ENCODE data around the gene PCBD2.

PCBD2 gene

DNA sequence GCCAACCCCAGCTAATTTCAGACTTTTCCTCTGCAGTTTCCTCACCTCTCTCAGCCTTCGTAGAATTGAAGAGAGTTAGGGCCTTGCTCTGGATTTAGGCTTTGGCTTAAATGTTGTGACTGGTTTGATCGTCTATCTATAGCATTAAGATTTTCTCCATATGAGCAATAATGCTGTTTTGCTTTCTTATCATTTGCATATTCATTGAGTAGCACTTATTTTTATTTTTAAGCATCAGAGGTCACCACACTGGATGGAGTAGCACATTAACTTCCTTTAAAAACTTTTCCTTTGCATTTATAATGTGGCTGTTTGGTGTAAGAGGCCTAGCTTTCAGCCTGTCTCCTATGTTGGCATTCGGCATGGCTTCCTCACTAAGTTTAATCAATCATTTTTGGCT lies 12.6 kb upstream of the PCBD2 start:
- peaks cover 64% of the 10 kb centered on the region for H3K36me3 ChIP-seq (ENCODE audit: insufficient read depth, low read length)

DNA sequence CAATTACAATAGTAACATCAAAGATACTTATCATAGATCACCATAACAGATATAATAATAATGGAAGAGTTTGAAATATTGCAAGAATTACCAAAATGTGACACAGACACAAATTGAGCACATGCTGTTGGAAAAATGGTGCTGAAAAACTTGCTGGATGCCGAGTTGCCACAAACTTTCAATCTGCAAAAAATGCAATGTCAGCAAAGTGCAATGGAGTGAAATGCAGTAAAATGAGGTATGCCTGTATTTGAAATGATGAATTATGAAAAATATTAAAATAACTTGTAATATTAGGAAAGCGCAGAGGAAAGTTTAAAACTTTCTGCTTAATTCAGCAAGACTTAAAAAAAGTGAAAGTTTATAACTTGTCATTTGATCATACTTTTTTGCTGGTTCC lies 12.0 kb upstream of the PCBD2 start:
- TF ChIP-seq, protein P1, sequence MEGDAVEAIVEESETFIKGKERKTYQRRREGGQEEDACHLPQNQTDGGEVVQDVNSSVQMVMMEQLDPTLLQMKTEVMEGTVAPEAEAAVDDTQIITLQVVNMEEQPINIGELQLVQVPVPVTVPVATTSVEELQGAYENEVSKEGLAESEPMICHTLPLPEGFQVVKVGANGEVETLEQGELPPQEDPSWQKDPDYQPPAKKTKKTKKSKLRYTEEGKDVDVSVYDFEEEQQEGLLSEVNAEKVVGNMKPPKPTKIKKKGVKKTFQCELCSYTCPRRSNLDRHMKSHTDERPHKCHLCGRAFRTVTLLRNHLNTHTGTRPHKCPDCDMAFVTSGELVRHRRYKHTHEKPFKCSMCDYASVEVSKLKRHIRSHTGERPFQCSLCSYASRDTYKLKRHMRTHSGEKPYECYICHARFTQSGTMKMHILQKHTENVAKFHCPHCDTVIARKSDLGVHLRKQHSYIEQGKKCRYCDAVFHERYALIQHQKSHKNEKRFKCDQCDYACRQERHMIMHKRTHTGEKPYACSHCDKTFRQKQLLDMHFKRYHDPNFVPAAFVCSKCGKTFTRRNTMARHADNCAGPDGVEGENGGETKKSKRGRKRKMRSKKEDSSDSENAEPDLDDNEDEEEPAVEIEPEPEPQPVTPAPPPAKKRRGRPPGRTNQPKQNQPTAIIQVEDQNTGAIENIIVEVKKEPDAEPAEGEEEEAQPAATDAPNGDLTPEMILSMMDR (IDR thresholded peaks at IDR 0.05; ENCODE audit: borderline replicate concordance, extremely low read depth, low read length, poor library complexity, severe bottlenecking) = no peak
- no peak for TF ChIP-seq EZH2 (IDR thresholded peaks at IDR 0.05; ENCODE audit: borderline replicate concordance, low read depth, low read length, severe bottlenecking)
- Histone ChIP-seq H3K27ac (ENCODE audit: low read length) (no peak overlapping the region), H3K4me3 (ENCODE audit: low read depth in 1 of 2, low read length in 2 of 2) (no peak overlapping the region), H3K9me3 (ENCODE audit: insufficient read depth, low read length, severe bottlenecking) (no peaks in the 10 kb centered on the region), H3K4me1 (ENCODE audit: insufficient read depth, low read length) (no peaks in the 10 kb centered on the region), H3K79me2 (ENCODE audit: insufficient read depth, low read length) (peaks cover 41% of the 10 kb centered on the region), H3K9ac (ENCODE audit: low read depth, low read length) (no peak overlapping the region), H3K4me2 (ENCODE audit: insufficient read depth, low read length) (no peak overlapping the region), H2AFZ (ENCODE audit: low read depth, low read length) (no peak overlapping the region), H3K27me3 (ENCODE audit: insufficient read depth, low read length, poor library complexity) (no peaks in the 10 kb centered on the region), H3K36me3 (ENCODE audit: insufficient read depth, low read length) (peaks cover 65% of the 10 kb centered on the region), H4K20me1 (ENCODE audit: insufficient read depth, low read length) (peaks cover 3% of the 10 kb centered on the region; the same call in 1 of the 2 replicates)
- DNase-seq (no peak), ATAC-seq (ENCODE audit: insufficient read depth, low read depth) (no peak)

More for the DNA sequence above, 12.6 kb upstream of the PCBD2 start:
- Histone ChIP-seq H3K27me3 (ENCODE audit: insufficient read depth, low read length, poor library complexity) (no peaks in the 10 kb centered on the region), H4K20me1 (ENCODE audit: insufficient read depth, low read length) (peaks cover 8% of the 10 kb centered on the region), H3K4me2 (ENCODE audit: insufficient read depth, low read length) (no peak overlapping the region), H3K9ac (ENCODE audit: low read depth, low read length) (no peak overlapping the region), H3K4me1 (ENCODE audit: insufficient read depth, low read length) (no peaks in the 10 kb centered on the region), H3K4me3 (ENCODE audit: low read depth in 1 of 2, low read length in 2 of 2) (no peak overlapping the region), H2AFZ (ENCODE audit: low read depth, low read length) (no peak overlapping the region), H3K27ac (ENCODE audit: low read length) (no peak overlapping the region), H3K9me3 (ENCODE audit: insufficient read depth, low read length, severe bottlenecking) (no peaks in the 10 kb centered on the region), H3K79me2 (ENCODE audit: insufficient read depth, low read length) (peaks cover 48% of the 10 kb centered on the region)
- DNase-seq (no peak), ATAC-seq (ENCODE audit: insufficient read depth, low read depth) (no peak)
- TF ChIP-seq, protein P1 (IDR thresholded peaks at IDR 0.05; ENCODE audit: borderline replicate concordance, extremely low read depth, low read length, poor library complexity, severe bottlenecking) = no peak
- TF ChIP-seq EZH2 (IDR thresholded peaks at IDR 0.05; ENCODE audit: borderline replicate concordance, low read depth, low read length, severe bottlenecking) = no peak

DNA sequence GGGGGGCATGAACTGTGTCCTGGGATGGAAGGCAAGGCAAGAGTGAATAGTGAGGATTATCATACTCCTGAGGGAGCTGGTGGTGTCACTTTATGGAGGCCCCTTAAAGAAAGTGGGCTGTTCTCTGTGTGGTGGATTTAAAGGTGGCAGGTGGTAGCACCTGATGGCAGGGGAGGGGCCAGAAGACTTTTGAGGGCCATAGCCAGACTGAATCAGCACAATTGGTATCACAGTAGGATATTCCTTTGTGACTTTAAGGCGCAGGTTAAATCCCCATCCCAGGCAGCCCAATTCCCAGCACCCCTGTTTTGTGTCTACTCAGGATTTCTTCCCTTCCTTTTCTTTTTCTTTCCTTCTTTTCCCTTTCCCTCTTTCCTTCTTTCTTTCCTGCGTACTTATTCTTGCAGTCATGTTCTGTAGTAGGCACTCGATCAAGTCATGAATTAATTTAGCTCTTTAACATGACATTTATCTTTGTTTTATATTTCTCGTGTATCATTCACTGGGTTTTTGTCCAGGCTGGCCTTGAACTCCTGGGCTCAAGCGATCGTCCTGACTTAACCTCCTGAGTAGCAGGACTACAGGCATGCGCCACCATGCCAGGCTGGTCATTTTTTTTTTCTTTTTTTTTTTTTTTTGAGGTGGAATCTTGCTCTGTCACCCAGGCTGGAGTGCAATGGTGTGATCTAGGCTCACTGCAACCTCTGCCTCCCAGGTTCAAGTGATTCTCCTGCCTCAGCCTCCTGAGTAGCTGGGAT lies 11.0 kb upstream of the PCBD2 start:
- H3K36me3 ChIP-seq (ENCODE audit: insufficient read depth, low read length) = peaks cover 65% of the 10 kb centered on the region
- H3K9ac ChIP-seq (ENCODE audit: low read depth, low read length) = no peak overlapping the region
- no peak overlapping the region for H3K4me3 ChIP-seq (ENCODE audit: low read depth in 1 of 2, low read length in 2 of 2)
- ATAC-seq (ENCODE audit: insufficient read depth, low read depth) (no peak), DNase-seq (no peak)
- no peaks in the 10 kb centered on the region for H3K4me1 ChIP-seq (ENCODE audit: insufficient read depth, low read length)
- H3K9me3 ChIP-seq (ENCODE audit: insufficient read depth, low read length, severe bottlenecking) = no peaks in the 10 kb centered on the region
- no peak overlapping the region for H3K27ac ChIP-seq (ENCODE audit: low read length)
- H2AFZ ChIP-seq (ENCODE audit: low read depth, low read length) = no peak overlapping the region
- H3K4me2 ChIP-seq (ENCODE audit: insufficient read depth, low read length) = no peak overlapping the region
- H3K79me2 ChIP-seq (ENCODE audit: insufficient read depth, low read length) = peaks cover 34% of the 10 kb centered on the region
- H3K27me3 ChIP-seq (ENCODE audit: insufficient read depth, low read length, poor library complexity) = no peaks in the 10 kb centered on the region
- H4K20me1 ChIP-seq (ENCODE audit: insufficient read depth, low read length) = peaks cover 1% of the 10 kb centered on the region; the same call in 1 of the 2 replicates
- TF ChIP-seq, protein P1 (IDR thresholded peaks at IDR 0.05; ENCODE audit: borderline replicate concordance, extremely low read depth, low read length, poor library complexity, severe bottlenecking) = no peak
- no peak for TF ChIP-seq EZH2 (IDR thresholded peaks at IDR 0.05; ENCODE audit: borderline replicate concordance, low read depth, low read length, severe bottlenecking)

Measured in DND-41 (cell line).